Lower lobe of right lung (tissue), 2 donors: ENCODE results near the gene RSPH1. TPM values are rescaled to one million over a fixed set of nuclear protein-coding genes. Genes with fewer than 3 reads are reported as not detected.
A peak's percentile ranks its signal among the peaks of the same experiment; 100 is the strongest.

ENCODE experiments used
- ATAC-seq, 2 donors: fragments of 200-7000 bp; cut with Tn5 transposase; one replicate each; pipeline ENCODE4 v1.9.1; 2020 to 2022; ENCODE audit warnings: mild to moderate bottlenecking in 2 of 2, moderate library complexity in 2 of 2
- DNase-seq: peaks from one replicate; pipeline ENCODE4 v3.0.0-alpha.2; 2020
- H3K27ac ChIP-seq: fragments of 200-600 bp; one replicate; pipeline ENCODE4 v1.8.0; 2022
- H3K27me3 ChIP-seq: fragments of 200-600 bp; one replicate; pipeline ENCODE4 v1.8.0; 2022; ENCODE audit warnings: low read depth
- H3K36me3 ChIP-seq: fragments of 200-600 bp; one replicate; pipeline ENCODE4 v1.8.0; 2022; ENCODE audit warnings: mild to moderate bottlenecking
- H3K4me1 ChIP-seq: fragments of 200-600 bp; one replicate; pipeline ENCODE4 v1.8.0; 2022
- H3K4me3 ChIP-seq: fragments of 200-600 bp; one replicate; pipeline ENCODE4 v1.8.0; 2022; ENCODE audit warnings: mild to moderate bottlenecking
- H3K9me3 ChIP-seq: fragments of 200-600 bp; one replicate; pipeline ENCODE4 v1.8.0; 2022
- CTCF ChIP-seq: fragments of 200-600 bp; IDR thresholded peaks from one replicate; pipeline ENCODE4 v1.8.0; 2022; ENCODE audit warnings: antibody characterized with exemption, mild to moderate bottlenecking
- intact Hi-C: fragments of 100-400 bp; cut with DNase I; formaldehyde crosslinking; loops from one replicate; pipeline ENCODE4 v1.11.0; 2022
- total RNA-seq: library from RNA; stranded (reverse); fragmentation: NEBNext Ultra II Directional; extraction: Animal tissue kit (Norgen Biotek cat#: 25700); gene quantifications from one replicate; pipeline ENCODE4 v1.2.1, GENCODE V29; 2021
- donor health status: DM: no; HTN: yes; CAD: no; lungs with severe emphysema.

Gene RSPH1
- total RNA-seq, 1 donor from 2014 or later = 18.1 TPM

- Histone ChIP-seq H3K4me3 (no peak overlapping the region), H3K27ac (no peak overlapping the region), H3K36me3 (no peaks in the 10 kb centered on the region), H3K27me3 (no peaks in the 10 kb centered on the region), H3K4me1 (no peaks in the 10 kb centered on the region), H3K9me3 (no peaks in the 10 kb centered on the region)
- ATAC-seq = no peak
- intact Hi-C loops = no loop called here
- no peak for TF ChIP-seq CTCF
- DNase-seq = no peak
Measured at GRCh38 chr21:42476388-42477331, 19.4 kb downstream of the RSPH1 start.

GRCh38 chr21:42475526-42476387 lies 20.3 kb downstream of the RSPH1 start:
- H3K27ac ChIP-seq = no peak overlapping the region
- H3K36me3 ChIP-seq = no peaks in the 10 kb centered on the region
- H3K9me3 ChIP-seq = no peaks in the 10 kb centered on the region
- intact Hi-C loops = no loop called here
- ATAC-seq (no peak), DNase-seq (no peak)
- no peak overlapping the region for H3K4me3 ChIP-seq
- no peak for TF ChIP-seq CTCF
- H3K4me1 ChIP-seq = no peaks in the 10 kb centered on the region
- no peaks in the 10 kb centered on the region for H3K27me3 ChIP-seq

- Histone ChIP-seq H3K4me1 (no peaks in the 10 kb centered on the region), H3K4me3 (no peak overlapping the region), H3K27ac (no peak overlapping the region), H3K27me3 (no peaks in the 10 kb centered on the region), H3K9me3 (no peaks in the 10 kb centered on the region), H3K36me3 (no peaks in the 10 kb centered on the region)
- intact Hi-C loops = no loop called here
- DNase-seq (no peak), ATAC-seq (no peak)
- TF ChIP-seq CTCF = no peak
Measured at GRCh38 chr21:42475036-42475435, 21.0 kb downstream of the RSPH1 start.

- DNase-seq (no peak), ATAC-seq (peak; percentile 85 to 93)
- Histone ChIP-seq H3K36me3 (no peaks in the 10 kb centered on the region), H3K4me3 (no peak overlapping the region), H3K4me1 (no peaks in the 10 kb centered on the region), H3K27me3 (no peaks in the 10 kb centered on the region), H3K9me3 (no peaks in the 10 kb centered on the region), H3K27ac (no peak overlapping the region)
- intact Hi-C loops = no loop called here
- no peak for TF ChIP-seq CTCF
Measured at GRCh38 chr21:42474043-42474831, 21.8 kb downstream of the RSPH1 start.

GRCh38 chr21:42473498-42474042 lies 22.5 kb downstream of the RSPH1 start:
- Histone ChIP-seq H3K27ac (no peak overlapping the region), H3K4me3 (no peak overlapping the region), H3K27me3 (no peaks in the 10 kb centered on the region), H3K36me3 (no peaks in the 10 kb centered on the region), H3K4me1 (no peaks in the 10 kb centered on the region), H3K9me3 (no peaks in the 10 kb centered on the region)
- no peak for TF ChIP-seq CTCF
- ATAC-seq (no peak), DNase-seq (no peak)
- intact Hi-C loops = no loop called here
